Measurements from ENCODE around the gene MCUB.
"Not testable (repeated sequence)": the region's sequence is repeated elsewhere in the genome, so short reads cannot be mapped to it uniquely, and the experiment has no call there.

MCUB gene

DNA sequence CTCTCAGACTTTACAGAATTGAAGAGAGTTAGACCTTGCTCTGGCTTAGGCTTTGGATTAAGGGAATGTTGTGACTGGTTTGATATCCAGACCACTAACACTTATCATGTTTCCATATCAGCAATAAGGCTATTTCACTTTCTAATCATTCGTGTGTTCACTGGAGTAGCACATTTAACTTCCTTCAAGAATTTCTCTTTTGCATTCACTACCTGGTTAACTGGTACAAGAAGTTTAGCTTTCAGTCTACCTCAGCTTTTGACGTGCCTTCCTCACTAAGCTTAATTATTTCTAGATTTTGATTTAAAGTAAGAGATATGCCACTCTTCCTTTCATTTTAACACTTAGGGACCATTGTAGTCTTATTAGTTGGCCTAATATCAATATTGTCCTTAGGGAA, 80.6 kb downstream of the MCUB start:
- no peak for DNase-seq

DNA sequence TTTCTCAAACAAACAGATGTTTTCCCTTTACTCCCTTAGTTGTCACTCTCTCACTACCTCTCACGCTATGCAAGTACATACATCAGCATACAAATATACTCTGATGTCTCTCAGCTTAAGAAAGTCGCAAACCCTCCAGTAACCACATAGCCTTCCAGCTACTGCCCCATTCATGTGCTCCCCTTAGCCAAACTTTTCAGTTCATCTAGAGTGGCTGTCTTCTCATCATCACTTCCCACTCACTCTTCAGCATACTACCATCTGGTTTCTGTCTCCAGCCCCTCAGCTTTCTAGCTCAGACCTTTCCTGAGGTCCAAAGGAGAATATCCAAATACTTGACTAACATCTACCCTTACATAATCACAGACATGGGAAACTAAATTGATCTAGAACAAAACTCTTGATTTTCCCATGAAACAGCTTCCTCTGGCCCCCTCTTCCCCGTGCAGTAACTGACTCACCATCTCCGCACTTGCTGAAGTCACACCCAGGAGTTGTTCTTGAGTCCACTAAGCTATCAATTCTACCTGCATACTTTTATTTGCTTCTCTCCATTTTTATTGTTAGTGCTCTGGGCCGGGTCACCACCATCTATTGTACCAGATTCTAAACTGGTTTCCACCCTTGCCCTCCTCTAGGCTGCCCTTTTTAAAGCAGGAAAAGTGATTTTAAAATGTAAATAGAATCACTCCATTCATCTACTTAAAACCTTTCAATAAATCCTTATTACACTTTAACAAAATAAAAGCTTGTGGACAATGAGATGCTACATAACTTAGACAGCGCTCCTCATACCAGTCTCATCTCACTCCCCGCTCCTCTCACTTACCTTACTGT, 86.0 kb downstream of the MCUB start:
- DNase-seq: no peak

DNA sequence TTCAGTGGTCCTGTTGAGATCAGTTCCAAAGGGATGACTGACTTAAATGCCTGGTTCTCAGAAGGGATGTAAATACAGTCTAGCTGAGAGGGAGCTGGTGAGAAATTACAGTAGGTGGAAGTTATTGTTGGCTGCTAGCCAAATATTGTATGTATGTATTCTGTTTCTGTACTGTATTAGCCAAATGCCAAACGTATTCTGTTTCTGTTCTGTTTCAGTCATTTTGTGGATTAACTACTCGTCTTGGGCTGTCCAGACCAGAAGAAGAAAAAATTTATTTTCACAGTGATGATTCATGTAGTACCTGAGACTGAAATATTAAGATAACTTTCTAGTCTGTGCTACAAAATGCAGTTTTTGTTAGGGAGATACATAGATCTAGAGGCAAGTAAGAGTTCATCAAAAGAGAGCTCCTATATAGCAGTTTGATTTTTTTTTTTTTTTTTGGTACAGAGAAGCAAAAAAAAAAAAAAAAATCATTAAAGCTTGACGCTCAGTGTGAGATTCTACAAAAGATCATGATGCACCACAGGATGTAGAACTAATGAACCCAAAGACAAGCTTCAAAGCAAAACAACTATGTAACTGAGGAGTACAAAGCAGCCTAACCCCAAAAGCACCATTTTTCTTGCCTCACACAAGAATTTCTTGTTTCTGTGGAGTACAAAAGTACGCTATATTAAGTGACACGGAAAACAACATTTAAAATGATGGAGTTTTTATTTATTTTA, 88.4 kb downstream of the MCUB start:
- DNase-seq: no peak

DNA sequence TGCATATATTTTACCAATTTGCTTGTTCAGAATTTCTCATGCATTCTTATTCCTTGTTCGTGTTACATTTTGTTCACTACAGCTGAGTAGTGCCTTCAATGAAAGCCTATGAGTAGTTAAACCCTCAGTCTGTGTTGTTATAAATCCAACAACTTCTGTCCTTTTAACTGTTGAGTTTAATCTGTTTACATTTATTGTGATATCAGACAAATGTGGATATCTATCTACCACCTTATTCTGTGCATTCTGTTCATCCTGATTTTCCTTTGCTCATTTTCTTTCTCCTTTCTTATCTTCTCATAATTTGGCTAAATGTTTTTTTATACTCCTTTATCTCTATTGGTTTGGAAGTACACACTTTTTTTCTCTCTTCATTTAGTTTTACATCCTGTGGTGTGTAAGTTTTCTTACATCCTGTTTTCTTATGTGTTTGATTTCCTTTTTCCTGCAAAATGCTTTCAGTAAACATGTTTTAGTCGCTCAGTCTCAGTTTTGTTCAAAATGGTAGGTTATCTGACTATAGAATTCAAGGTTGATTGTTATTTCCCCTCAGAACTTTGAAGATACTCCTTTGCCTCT, 89.0 kb downstream of the MCUB start:
- DNase-seq: no peak

DNA sequence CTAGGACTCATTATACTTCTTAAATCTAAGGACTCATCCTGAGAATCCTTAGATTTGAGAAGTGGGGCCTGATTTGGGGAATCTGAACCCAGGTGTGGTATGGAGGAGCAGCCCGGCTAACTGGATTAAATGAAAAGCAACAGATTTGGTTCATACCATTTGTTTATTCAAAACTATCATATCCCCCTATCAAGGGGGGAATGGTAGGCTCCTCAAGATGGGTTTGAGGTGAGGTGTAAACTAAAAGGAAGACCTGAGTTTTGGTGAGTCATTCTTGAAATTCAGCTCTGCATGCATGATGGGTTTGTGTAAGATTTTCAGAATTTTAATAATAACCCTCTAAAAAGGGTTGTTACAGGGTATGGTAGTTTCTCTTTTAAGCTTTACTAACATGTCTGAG, 89.8 kb downstream of the MCUB start:
- no peak for DNase-seq

DNA sequence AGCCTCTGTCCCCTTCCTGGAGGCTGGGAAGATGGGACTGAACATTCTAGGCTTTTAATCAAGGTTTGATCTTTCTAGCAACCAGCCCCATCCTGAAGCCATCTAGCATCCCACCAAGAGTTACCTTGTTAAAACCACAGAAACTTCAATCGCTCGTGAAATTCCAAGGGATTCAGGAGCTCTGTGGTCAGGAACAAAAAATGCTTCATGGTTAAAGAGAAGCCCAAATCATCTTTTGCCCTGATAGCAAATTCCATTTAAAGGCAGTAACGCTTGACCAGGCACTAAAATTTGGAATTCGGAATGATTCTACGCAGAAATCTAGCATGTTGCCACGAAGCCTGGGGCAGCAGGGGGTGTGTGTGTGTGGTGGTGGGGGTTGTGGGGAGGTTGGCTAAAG, 95.3 kb downstream of the MCUB start:
- no peak for DNase-seq

DNA sequence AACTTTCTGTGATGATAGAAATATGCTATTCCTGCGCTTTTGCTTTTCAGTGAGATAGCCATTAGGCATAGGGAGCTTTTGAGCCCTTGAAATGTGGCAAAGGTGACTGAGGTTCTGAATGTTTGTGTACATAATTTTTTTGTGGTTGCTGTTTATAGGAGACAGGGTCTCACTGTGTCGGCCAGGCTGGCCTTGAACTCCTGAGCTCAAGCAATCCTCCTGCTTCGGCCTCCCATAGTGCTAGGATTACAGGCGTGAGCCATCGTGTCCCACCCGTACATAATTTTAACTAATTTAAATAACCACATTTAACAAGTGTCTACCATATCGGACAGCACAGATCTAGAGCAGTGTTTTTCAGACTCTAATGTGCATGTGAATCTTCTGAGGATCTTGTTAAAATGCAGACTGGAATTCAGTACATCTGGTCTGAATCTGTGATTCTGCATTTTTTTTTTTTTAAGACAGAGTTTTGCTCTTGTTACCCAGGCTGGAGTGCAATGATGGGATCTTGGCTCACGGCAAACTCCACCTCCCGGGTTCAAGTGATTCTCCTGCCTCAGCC, 97.9 kb downstream of the MCUB start:
- no peak for DNase-seq

DNA sequence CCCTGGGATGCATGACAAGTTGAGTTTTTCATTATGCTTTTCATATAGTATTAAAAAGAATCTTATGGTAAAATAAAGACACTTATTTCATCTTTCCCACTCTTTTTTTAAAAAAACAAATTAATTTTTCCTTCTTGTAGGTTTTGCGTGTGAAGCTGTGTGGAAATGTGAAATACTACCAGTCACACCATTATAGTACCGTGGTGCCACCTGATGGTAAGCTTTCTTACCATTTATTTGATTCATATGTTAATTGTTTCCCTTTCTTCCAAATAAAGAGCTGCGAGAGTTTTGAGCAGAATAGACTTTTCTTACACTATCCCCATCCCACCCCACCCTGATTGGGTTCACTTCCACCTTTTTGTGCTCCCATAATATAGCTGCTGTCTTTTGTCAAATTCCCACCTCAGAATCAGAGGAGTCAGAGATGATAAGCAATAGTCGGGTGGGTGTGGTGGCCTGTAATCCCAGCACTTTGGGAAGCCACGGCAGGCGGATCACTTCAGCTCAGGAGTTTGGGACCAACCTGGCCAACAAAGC, 98.9 kb downstream of the MCUB start:
- DNase-seq: no peak

DNA sequence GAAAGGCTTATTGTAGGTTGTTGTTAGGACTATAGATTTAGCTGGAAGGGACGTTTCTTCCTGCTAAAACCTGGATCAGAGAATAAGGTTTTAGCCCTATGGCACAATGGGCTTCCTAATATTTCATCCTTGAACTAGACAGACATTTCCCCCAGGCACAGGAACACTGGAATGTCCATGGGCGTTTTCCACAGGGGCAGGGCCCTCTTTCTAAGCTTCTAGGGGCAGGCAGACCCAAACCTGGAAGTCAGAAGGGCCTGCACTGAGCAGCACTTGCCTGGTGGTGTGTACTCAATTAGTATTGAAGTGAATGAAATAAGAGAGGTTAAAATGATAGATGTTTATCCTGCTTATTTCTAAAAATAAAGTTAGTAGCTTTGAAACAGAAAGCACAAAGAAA, 102.1 kb downstream of the MCUB start:
- DNase-seq: no peak

DNA sequence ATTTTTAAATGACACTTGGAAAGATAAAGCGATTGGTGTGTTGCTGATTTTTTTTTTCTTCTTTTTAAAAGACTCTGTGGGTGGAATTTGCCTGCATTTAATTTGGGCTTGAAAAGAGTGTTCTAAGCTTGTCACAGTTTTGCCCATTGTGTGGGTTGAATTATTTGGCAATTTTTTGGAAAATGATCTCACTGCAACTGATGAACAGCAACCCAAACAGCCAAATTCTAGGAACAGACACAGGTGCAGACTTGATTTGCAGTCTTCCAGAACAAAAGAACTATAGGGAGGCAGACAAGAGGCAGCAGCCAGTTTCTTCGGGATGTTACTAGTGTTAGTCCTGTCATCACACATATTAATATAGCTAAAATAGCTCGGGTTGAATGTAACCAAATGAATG, 102.7 kb downstream of the MCUB start:
- DNase-seq: no peak

DNA sequence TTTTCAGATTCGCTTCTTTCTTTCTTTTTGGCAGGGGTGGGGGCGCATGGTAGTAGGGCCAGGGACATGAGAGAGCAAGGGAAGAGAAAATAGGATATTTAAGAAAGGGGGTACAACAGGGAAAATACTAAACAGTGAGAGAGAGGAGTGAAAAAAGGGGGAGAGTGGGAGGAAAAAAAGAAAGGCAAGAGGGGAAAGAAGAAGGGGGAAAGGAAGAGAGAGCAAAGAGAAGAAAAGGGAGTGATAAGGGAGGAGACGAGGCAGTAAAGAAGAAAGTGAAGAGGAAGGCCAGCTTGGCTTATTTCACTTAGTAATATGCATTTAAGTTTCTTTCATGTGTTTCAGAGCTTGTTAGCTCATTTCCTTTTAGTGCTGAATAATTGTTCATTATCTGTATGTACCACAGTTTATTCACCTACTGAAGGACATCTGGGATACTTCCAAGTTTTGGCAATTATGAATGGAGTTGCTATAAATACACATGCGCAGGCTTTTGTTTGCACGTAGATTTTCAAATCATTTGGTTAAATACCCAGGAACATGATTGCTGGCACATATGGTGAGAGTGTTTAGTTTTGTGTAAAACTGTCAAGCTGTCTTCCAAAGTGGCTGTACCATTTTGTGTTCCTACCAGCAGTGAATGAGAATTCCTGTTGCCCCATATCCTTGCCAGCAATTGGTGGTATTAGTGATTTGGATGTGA, 105.9 kb downstream of the MCUB start:
- DNase-seq: no peak

DNA sequence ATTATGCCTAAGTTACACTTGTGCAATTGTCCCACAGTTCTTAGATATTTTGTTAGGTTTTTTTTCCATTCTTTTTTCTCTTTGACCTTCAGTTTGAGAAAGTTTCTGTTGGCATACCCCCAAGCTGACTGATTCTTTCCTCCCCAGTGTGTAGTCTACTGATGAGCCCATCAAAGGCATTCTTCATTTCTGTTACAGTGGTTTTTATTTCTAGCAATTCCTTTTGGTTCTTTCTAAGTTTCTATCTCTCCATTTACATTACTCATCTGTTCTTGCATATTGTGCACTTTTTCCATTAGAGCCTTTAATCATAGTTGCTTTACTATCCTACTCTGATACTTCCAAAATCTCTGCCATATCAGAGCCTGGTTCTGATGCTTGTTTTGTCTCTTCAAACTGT, 111.3 kb downstream of the MCUB start:
- no peak for DNase-seq

DNA sequence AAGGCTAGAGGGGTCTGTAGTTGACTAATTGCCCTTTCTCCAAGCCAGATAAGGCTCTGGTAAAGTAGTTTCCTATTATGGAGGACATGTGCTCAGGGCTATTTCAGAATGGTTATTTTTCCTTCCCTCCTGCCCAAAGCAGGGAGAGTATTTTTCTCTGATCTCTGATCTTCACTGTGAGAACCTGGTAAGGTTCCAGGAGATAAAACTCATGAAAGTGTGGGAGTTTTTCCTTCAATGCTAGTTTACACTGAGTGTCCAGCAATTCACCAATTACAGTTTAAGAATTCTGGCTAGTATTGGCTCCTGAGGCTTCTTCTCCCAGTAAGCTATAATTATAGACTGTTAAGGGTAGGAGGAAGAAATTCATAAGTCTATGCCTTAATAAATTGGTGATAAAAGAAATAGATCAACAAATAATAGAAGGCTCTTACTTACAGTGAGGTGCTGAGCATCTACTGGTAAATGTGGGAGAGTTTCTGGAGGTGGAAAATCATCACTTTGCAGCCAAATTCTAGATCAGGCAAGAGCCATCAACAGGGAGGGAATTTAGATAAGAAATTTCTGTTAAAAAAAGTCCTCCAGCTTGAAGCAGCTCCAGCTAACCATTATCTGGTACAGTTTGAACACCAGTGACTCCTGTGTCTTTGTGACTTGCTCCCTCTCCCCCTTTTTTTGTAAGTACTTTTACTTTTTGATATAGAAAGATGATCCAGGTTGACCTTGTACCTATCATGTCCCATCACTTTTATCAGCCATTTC, 112.3 kb downstream of the MCUB start:
- DNase-seq: no peak

DNA sequence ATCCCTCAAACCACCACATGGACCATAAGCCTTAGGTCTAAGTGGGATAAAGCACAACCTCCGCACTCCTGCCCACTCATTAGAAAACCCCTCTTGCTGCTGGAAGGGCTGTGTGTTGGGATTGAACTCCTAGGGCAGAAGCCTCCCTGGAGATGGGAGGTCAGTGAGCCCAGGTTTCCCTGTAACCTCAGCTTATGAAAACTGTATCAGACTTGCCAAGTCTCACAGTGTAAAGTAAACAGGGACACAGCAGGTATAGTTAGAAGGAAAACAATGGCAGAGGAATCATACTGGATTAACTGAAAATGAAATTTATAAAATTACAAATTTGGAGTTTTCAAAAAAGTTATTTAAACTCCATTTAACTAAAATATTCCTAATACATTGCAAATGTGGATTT, 113.3 kb downstream of the MCUB start:
- DNase-seq: no peak

DNA sequence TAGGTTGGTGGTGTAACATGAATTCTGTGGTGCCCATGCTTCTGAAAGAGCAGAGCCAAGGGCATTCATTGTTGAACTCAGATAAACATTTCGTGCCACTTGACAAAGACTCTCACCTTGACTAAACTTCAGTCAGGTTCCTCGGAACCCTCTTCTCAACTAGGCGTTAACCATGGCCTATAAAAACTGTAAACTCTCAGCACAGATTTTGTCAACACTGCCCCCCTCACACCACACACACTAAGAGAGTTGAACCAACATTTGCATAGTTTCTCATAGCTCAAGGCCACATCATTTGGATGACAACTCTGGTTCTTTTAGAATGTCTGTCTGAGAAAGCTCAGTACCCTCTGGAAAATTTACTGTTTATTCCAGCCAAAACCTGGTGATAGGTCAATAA, 115.1 kb downstream of the MCUB start:
- no peak for DNase-seq

DNA sequence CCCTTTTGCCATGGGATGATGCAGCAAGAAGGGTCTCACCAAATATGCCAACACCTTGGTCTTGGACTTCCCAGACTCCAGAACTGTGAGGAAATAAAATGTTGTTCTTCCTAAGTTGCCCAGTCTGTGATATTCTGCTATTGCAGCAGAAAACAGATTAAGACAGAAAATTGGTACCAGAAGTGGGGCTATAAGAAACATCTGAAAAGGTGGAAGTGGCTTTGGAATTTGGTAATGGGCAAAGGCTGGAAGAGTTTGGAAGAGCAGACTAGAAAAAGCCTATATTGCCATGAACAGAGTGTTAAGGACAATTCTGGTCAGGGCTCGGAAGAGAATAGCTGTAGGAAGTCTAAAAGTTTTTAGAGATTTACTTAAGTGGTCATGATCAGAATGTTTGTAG, 115.8 kb downstream of the MCUB start:
- no peak for DNase-seq

DNA sequence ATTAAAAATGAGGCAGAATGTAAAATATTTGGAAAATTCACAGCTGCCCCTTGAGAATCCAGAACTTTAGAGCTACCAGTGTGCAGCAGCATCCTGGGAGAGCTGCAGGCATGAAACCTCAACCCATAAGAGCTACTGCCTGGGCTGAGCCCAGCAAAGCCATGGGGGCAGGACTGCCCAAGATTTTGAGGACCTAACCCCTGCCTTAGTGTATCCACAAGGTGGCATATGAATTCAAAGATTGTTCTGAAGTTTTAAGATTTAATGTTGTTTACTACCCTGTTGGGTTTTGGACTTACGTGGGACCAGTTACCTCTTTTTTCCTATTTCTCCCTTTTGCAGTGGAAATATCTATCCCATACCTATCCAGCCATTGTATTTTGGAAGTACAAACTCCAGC, 116.8 kb downstream of the MCUB start:
- no peak for DNase-seq

DNA sequence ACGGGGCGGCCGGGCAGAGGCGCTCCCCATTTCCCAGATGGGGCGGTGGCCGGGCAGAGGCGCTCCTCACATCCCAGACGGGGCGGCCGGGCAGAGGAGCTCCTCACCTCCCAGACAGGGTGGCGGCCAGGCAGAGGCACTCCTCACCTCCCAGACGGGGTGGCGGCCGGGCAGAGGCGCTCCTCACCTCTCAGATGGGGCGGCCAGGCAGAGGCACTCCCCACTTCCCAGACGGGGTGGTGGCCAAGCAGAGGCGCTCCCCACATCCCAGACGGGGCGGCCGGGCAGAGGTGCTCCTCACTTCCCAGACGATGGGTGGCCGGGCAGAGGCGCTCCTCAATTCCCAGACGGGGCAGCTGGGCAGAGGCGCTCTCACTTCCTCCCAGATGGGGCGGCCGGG, 118.4 kb downstream of the MCUB start:
- not testable (repeated sequence) for DNase-seq

DNA sequence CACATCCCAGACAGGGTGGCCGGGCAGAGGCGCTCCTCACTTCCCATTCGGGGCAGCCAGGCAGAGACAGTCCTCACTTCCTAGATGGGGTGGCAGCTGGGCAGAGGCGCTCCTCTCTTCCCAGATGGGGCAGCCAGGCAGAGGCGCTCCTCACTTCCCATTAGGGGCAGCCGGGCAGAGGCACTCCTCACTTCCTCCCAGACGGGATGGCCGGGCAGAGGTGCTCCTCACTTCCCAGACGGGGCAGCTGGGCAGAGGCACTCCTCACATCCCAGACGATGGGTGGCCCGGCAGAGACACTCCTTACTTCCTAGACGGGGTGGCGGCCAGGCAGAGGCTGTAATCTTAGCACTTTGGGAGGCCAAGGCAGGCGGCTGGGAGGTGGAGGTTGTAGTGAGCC, 118.9 kb downstream of the MCUB start:
- not testable (repeated sequence) for DNase-seq

DNA sequence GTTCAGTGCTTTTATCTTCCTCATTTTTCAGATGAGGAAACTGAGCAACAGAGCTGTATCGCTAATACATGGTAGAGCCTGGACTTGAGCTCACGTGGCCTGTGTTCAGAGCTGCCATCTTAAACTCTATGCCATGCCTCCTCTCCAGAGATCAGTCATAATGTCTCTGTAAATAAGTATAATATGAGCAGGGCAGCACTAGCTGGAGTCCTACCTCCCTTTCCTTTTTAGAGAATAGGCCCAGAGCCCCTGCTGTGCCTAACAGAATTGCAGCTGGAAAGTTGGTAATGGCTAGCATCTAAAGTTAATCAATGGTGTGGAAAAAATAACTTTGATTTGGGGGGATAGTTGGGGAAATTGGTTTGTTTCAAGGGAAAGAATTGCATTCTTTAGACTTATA, 122.8 kb downstream of the MCUB start:
- no peak for DNase-seq

DNA sequence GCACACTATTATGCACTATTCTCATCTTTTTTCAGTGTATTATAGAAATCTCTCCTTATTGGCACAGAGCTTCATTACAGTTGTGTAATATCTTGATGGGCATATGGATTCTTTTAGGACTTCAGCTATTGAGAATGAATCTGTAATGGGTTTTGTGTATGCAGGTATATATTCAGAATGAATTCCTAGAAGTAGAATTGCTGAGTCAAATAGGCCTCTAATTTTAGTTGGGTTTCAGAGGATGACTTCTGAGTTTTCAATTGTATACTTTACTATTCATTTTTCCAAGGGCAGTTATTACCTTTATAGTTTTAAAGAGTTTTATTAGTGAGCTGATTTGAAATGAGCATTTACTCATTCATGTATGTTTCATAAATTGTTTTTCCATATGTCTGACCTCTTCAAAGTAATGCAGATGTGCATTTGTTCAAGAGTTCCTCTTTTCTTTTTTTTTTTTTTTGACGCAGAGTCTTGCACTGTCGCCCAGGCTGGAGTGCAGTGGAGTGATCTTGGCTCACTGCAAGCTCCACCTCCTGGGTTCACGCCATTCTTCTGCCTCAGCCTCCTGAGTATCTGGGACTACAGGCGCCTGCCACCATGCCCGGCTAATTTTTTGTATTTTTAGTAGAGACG, 123.7 kb downstream of the MCUB start:
- DNase-seq: no peak

DNA sequence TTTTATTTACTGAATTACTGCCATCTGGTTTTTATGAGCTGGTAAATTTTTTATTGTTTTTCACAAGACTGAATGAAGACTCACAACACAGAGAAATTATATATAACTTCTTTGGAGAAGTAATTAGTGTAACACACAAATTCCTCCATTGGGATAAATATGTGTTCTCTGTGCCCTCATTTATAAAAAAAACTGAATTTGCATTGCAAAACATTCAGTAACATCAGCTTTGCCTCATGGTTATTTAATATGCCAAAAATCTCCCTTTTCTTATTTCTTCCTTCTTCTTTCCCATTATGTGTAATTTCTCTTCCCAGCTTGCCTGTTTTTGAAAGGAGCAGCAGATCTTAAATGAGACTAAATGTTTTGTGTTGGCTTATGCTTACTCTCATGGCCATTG, 124.7 kb downstream of the MCUB start:
- DNase-seq: no peak

Data from stimulated activated CD4-positive, alpha-beta T cell treated with anti-CD3 and anti-CD28 coated beads, Interleukin-1b, Interleukin-23, amount 100 ng/mL, for 48 hours (primary cell).